NCI-H2196 (cell line): ENCODE measurements around the gene ZNF524.

ENCODE experiments used
- DNase-seq: peaks from one replicate; lab custom pipeline; 2025; ENCODE audit not compliant: unreplicated experiment; lab: John Stamatoyannopoulos, UW

ZNF524 gene

DNA sequence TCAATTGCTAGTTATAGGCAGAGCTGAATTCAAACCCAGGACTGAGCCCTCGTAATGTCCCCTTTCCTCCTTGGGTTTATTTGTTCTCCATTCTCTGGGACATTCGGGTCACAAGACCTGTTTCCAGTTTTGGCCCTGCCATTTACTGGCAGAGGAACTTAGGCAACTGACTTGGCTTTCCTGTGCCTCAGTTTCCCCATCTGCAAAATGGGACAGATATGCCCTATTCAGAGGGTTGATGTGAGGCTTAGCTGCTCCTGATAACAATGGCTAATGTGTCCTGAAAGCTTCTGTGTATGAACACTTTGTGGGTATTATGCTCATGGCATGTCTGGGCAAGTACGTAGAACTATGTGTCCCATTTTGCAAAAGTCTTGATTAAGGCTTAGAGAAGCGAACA lies 996 bp downstream of the ZNF524 start:
- DNase-seq: no peak

DNA sequence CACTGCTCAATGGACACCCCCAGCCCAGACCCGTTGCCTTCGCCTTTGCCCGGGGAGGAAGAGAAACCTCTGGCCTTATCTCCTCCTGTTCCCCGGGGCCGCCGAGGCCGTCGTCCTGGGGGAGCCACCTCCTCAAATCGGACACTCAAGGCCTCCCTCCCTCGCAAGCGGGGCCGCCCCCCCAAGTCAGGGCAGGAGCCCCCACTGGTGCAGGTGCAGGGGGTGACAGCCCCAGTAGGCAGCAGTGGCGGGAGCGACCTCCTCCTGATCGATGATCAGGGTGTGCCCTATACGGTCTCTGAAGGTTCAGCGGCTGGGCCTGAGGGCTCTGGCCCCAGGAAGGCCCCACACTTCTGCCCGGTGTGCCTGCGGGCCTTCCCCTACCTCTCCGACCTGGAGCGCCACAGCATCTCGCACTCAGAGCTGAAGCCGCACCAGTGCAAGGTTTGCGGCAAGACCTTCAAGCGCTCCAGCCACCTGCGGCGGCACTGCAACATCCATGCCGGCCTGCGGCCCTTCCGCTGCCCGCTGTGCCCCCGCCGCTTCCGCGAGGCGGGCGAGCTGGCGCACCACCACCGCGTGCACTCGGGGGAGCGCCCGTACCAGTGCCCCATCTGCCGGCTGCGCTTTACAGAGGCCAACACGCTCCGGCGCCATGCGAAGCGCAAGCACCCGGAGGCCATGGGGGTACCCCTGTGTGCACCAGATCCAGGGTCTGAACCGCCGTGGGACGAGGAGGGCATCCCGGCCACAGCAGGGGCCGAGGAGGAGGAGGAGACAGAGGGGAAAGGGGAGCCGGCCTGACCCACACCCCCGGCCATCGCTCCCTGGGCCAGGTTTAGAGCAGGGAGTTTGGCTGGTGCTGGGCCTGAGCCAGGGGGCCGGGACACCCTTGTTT lies 2.3 kb downstream of the ZNF524 start:
- no peak for DNase-seq

- DNase-seq: no peak
Measured at GRCh38 chr19:55603115-55603514, 3.0 kb downstream of the ZNF524 start.

DNA sequence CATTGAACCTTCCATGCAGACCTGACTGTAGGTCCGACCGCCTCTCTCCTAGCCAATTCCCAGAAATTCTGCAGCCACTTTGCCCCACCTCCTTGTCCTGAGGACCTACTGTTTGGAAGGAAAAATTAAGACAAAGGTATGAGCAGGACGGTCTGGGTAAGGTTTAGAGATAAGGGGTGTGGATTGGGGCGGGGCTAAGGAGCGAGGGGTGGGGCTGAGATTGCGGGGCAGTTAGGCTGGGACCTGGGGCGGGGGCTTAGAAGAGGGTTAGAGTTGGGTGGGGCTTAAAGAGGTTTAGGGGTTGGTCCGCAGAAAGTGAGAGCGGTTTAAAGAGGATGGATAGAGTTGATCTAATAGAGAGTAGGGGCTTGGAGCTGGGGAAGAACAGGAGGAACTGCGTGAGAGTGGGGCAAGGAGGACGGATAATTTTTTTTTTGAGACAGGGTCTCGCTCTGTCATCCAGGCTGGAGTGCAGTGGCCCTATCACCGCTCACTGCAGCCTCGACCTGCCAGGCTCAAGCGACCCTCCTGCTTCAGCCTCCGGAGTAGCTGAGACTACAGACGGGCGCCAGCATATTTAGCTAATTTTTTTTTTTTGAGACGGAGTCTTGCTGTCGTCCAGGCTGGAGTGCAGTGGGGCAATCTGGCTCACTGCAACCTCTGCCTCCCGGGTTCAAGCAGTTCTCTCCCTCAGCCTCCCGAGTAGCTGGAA lies 3.6 kb downstream of the ZNF524 start:
- no peak for DNase-seq

- DNase-seq: peak; percentile 98
Measured at GRCh38 chr19:55605207-55605636, 5.1 kb downstream of the ZNF524 start.

DNA sequence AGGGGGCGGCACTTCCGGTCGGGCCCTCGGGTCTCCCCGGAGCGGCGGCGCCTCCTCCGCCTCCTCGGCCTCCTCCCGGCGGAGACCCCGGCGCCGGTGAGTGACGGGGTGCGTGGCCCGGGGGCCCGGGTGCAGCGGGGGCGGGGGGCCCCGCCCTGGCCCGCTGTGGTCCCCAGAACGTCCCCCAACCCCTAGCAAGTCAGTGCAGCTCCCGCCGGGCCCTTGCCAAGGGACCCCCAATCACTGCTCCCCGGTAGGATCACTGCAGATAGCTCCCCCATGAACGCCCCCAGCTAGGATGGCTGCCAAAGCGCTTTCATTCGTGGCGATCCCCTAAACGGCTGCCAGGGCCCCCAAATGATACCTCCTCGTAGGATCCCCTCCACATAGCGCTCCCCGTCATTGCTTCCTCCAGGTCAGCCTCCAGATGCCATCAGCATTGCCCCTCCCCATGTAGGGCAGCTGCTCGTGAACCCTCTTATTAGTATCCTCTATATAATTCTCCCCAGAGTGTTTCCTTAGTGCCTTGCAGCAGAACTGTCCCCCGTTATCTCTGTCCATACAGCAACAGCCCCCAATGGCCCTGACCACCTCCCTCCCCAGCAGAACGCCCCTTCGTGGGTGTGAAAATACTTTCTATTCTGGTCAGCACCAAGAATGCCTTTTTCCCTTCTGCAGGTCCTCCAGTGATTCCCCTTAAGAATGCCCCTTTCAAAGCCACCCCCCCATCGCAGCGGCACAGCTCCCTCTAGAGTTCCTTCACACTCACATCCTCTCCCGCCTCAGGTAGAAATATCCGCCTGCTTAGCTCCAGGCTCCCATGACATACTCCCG lies 5.8 kb downstream of the ZNF524 start, which contains the start of gene ZNF865:
Gene ZNF865, plus strand, starts transcription at position 11 of the 834 bp plus-strand sequence. CDS start 7,972 bp downstream, outside the sequence.
- DNase-seq: peak; percentile 78

DNA sequence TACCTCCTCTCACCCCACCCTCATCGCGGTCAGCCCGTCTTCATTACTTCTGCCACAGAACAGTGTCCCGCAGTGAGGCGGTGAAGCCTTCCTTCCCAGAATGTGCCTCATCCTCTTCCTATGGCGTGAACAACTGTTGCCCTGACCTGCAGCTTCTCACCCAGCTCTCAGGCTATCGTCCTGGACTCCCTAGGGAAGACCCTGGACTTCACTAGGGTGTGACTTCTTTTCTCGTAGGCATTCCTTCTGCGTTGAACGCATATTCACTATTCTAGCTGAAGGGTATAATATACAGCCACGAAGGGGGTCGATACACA lies 6.3 kb downstream of the ZNF524 start:
- DNase-seq: no peak

DNA sequence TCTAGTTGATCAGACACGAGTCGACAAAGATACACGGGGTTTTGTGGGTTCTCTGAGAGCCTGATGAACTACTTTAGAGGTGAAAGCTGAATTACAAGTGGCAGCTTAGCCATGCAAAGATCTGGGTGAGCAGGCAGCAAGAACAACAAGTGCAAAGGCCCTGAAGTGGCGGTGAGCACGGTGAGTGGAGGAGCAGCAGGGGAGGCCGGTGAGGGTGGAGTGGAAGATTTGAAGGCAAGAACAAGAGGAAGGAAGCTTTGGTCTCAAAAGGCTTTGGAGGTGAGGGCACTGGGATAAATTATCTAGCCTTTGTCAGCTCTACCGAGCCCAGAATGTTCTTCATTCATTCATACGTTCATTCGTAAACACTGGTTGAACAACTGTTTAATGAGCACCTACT lies 6.7 kb downstream of the ZNF524 start:
- no peak for DNase-seq

GRCh38 chr19:55609326-55609725 lies 9.2 kb downstream of the ZNF524 start:
- no peak for DNase-seq

DNA sequence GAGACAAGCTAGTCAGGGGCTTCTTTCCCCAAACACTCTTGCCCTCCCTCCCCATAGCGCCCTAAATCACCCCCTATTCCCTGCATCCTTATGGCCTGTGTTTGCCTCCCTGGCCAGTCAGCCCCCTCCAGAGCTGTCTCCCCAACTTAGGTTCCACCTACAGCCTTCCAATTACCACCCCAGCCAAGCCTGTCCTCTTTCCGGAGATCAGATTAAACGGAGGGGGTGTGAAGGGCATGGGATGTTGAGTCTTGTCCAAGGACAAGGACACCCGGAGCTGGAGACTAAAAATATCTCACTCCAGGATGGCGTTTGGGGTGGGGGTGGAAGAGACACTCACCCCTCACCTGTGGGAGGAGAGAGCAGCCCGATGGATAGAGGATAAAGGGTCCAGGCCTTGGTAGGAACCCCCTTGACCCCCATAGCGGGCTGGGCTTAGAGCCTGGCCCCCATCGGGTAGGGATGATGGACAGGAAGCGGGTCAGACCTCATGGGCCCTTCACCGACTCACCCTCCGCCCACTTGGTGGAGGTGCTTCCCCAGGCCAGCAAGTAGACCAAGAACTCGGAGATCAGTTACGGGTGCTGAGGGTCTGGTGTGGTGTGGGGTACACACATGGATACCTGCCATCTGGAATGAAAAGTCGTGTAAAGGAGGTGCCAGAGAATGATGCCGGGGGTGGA lies 11.4 kb downstream of the ZNF524 start:
- DNase-seq: no peak

DNA sequence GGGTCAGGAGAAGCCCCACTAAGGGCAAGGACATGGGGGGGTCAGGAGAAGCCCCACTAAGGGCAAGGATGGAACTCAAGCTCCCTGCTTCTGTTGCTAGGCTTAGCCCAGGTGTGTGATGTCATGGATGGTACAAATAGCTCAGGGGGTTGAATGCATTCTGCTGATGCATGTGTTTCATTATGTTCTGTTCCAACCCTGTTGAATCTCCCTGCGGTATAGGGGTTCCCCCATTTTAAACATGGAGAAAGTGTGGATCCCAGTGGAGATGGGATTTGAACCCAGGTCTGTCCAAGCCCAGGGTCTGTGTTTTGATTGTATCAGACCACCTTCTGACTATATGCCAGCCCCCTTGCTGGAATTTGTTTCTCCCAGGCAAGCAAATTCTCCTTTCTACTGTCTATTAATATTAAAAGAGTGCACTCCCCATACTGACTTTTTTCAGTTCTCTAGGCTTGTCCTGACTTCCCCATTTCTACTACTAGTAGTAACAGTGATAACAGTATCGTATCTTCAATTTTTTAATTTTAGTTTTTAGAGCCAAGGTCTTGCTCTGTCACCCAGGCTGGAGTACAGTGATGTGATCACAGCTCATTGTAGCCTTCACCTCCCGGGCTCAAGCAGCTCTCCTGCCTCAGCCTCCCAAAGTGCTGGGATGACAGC lies 12.0 kb downstream of the ZNF524 start:
- no peak for DNase-seq

DNA sequence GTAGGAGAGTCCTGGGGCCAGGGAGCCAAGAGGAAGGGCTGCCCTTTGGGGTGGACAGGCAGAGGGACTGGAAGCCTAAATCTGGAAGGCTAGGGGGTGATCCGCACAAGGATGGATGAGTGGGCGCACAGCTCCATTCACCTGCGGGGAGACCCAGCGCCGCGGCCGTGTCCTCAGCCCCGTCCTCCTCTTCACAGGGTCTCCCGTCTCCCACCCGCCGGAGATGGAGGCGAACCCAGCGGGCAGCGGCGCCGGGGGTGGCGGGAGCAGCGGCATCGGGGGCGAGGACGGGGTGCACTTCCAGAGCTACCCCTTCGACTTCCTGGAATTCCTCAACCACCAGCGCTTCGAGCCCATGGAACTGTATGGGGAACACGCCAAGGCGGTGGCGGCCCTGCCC lies 13.3 kb downstream of the ZNF524 start:
- no peak for DNase-seq

- no peak for DNase-seq
Measured at GRCh38 chr19:55613930-55614710, 14.0 kb downstream of the ZNF524 start.

DNA sequence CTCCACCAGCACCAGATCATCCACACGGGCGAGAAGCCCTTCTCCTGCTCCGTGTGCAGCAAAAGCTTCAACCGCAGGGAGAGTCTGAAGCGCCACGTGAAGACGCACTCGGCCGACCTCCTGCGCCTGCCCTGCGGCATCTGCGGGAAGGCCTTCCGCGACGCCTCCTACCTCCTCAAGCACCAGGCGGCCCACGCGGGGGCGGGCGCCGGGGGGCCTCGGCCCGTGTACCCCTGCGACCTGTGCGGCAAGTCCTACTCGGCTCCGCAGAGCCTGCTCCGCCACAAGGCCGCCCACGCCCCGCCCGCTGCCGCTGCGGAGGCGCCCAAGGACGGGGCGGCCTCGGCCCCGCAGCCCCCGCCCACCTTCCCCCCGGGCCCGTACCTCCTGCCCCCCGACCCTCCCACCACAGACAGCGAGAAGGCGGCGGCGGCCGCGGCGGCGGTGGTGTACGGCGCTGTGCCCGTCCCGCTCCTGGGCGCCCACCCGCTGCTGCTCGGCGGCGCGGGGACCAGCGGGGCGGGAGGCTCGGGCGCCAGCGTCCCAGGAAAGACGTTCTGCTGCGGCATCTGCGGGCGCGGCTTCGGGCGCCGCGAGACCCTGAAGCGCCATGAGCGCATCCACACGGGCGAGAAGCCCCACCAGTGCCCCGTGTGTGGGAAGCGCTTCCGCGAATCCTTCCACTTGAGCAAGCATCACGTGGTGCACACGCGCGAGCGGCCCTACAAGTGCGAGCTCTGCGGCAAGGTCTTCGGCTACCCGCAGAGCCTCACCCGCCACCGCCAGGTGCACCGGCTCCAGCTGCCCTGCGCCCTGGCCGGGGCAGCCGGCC lies 14.8 kb downstream of the ZNF524 start:
- DNase-seq: no peak

DNA sequence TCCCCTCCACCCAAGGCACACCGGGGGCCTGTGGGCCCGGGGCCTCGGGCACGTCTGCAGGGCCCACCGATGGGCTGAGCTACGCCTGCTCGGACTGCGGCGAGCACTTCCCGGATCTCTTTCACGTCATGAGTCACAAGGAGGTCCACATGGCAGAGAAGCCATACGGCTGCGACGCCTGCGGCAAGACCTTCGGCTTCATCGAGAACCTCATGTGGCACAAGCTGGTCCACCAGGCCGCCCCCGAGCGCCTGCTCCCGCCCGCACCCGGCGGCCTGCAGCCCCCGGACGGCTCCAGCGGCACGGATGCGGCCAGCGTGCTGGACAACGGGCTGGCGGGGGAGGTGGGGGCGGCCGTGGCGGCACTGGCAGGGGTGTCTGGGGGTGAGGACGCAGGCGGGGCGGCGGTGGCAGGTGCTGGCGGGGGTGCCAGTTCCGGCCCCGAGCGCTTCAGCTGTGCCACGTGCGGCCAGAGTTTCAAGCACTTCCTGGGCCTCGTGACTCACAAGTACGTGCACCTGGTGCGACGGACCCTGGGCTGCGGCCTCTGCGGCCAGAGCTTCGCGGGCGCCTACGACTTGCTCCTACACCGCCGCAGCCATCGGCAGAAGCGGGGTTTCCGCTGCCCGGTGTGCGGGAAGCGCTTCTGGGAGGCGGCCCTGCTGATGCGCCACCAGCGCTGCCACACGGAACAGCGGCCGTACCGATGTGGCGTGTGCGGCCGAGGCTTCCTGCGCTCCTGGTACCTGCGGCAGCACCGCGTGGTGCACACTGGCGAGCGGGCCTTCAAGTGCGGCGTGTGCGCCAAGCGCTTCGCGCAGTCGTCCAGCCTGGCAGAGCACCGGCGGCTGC lies 15.7 kb downstream of the ZNF524 start:
- DNase-seq: no peak

- no peak for DNase-seq
Measured at GRCh38 chr19:55616395-55616875, 16.3 kb downstream of the ZNF524 start.

- DNase-seq: no peak
Measured at GRCh38 chr19:55617426-55617825, 17.3 kb downstream of the ZNF524 start.

- DNase-seq: no peak
Measured at GRCh38 chr19:55618426-55618825, 18.3 kb downstream of the ZNF524 start.
